H9 (cell line): Measurements from ENCODE around the gene DCAF11. TPM values are rescaled to one million over a fixed set of nuclear protein-coding genes. Genes with fewer than 3 reads are reported as not detected.
A peak's percentile ranks its signal among the peaks of the same experiment; 100 is the strongest.

Experiments used
- DNase-seq: peaks from one replicate; pipeline ENCODE4 v3.0.0-alpha.2; 2017
- H2AFZ ChIP-seq: one replicate; pipeline ENCODE4 v1.6.1; 2013; ENCODE audit warnings: mild to moderate bottlenecking, low read length, control low read depth, moderate library complexity
- H2AK5ac ChIP-seq: 2 replicates; pipeline ENCODE4 v1.6.1; 2013; ENCODE audit warnings: low read length, control low read depth, mixed read lengths; ENCODE audit not compliant: insufficient read length
- H2BK120ac ChIP-seq: one replicate; pipeline ENCODE4 v1.6.1; 2013; ENCODE audit warnings: low read depth, mild to moderate bottlenecking, low read length, control low read depth, inconsistent platforms; ENCODE audit not compliant: poor library complexity, severe bottlenecking
- H2BK12ac ChIP-seq: 2 replicates; pipeline ENCODE4 v1.6.1; 2013; ENCODE audit warnings: low read length, control low read depth, mixed read lengths, low read depth; ENCODE audit not compliant: insufficient read length
- H2BK15ac ChIP-seq: 2 replicates; pipeline ENCODE4 v1.6.1; 2013; ENCODE audit warnings: low read depth, low read length, control low read depth
- H2BK20ac ChIP-seq: one replicate; pipeline ENCODE4 v1.6.1; 2013; ENCODE audit warnings: low read depth, mild to moderate bottlenecking, low read length, control low read depth, inconsistent platforms; ENCODE audit not compliant: poor library complexity, severe bottlenecking
- H2BK5ac ChIP-seq: 2 replicates; pipeline ENCODE4 v1.6.1; 2013; ENCODE audit warnings: low read length, control low read depth, mixed read lengths; ENCODE audit not compliant: insufficient read length
- H3K14ac ChIP-seq: 2 replicates; pipeline ENCODE4 v1.6.1; 2013; ENCODE audit warnings: low read length, control low read depth; ENCODE audit not compliant: insufficient read depth
- H3K18ac ChIP-seq: 2 replicates; pipeline ENCODE4 v1.6.1; 2013; ENCODE audit warnings: low read depth, mild to moderate bottlenecking, mixed read lengths, low read length, control low read depth; ENCODE audit not compliant: insufficient read length
- H3K23ac ChIP-seq: 2 replicates; pipeline ENCODE4 v1.6.1; 2013; ENCODE audit warnings: low read length, control low read depth, mixed read lengths, low read depth; ENCODE audit not compliant: insufficient read length
- H3K23me2 ChIP-seq: 2 replicates; pipeline ENCODE4 v1.6.1; 2013; ENCODE audit warnings: low read depth, mild to moderate bottlenecking, mixed read lengths, low read length, control low read depth; ENCODE audit not compliant: insufficient read length, poor library complexity, severe bottlenecking
- H3K27ac ChIP-seq: 2 replicates; pipeline ENCODE4 v1.5.1; 2013; ENCODE audit warnings: low read length, control low read depth, mixed read lengths, low read depth; ENCODE audit not compliant: insufficient read length
- H3K27me3 ChIP-seq: 2 replicates; pipeline ENCODE4 v1.6.1; 2013; ENCODE audit warnings: low read length, control low read depth, inconsistent platforms; ENCODE audit not compliant: insufficient read depth
- H3K4ac ChIP-seq: 2 replicates; pipeline ENCODE4 v1.6.1; 2013; ENCODE audit warnings: low read depth, mild to moderate bottlenecking, control low read depth, inconsistent platforms, low read length, moderate library complexity
- H3K4me1 ChIP-seq: 2 replicates; pipeline ENCODE4 v1.6.1; 2013; ENCODE audit warnings: low read length, control low read depth, inconsistent platforms; ENCODE audit not compliant: insufficient read depth
- H3K4me2 ChIP-seq: 2 replicates; pipeline ENCODE4 v1.6.1; 2013; ENCODE audit warnings: low read length, control low read depth, mixed read lengths; ENCODE audit not compliant: insufficient read length, insufficient read depth
- H3K56ac ChIP-seq: 2 replicates; pipeline ENCODE4 v1.6.1; 2013; ENCODE audit warnings: low read depth, mild to moderate bottlenecking, mixed read lengths, low read length, control low read depth; ENCODE audit not compliant: insufficient read length
- H3K79me1 ChIP-seq: 2 replicates; pipeline ENCODE4 v1.6.1; 2013; ENCODE audit warnings: low read depth, mild to moderate bottlenecking, moderate library complexity, low read length, control low read depth, inconsistent platforms; ENCODE audit not compliant: insufficient read depth, poor library complexity, severe bottlenecking
- H3K79me2 ChIP-seq: 2 replicates; pipeline ENCODE4 v1.6.1; 2013; ENCODE audit warnings: low read length, control low read depth, inconsistent platforms; ENCODE audit not compliant: insufficient read depth
- H3K9ac ChIP-seq: 2 replicates; pipeline ENCODE4 v1.6.1; 2013; ENCODE audit warnings: low read length, control low read depth, mixed read lengths; ENCODE audit not compliant: insufficient read length; ENCODE audit errors: extremely low read depth
- H3K9me3 ChIP-seq: one replicate; pipeline ENCODE4 v1.6.1; 2013; ENCODE audit warnings: low read depth, low read length, inconsistent platforms; ENCODE audit not compliant: control insufficient read depth
- H3T11ph ChIP-seq: one replicate; pipeline ENCODE4 v1.6.1; 2013; ENCODE audit warnings: mild to moderate bottlenecking, low read length, control low read depth, inconsistent platforms
- H4K20me1 ChIP-seq: one replicate; pipeline ENCODE4 v1.6.1; 2013; ENCODE audit not compliant: control insufficient read depth, insufficient read length, insufficient read depth
- H4K5ac ChIP-seq: 2 replicates; pipeline ENCODE4 v1.6.1; 2013; ENCODE audit warnings: low read depth, mild to moderate bottlenecking, mixed read lengths, low read length, control low read depth; ENCODE audit not compliant: insufficient read length
- H4K8ac ChIP-seq: replicated peaks from 2 replicates; pipeline ENCODE4 v1.6.1; 2013; ENCODE audit warnings: low read length, control low read depth, mixed read lengths, low read depth; ENCODE audit not compliant: insufficient read length
- H4K91ac ChIP-seq: 2 replicates; pipeline ENCODE4 v1.6.1; 2013; ENCODE audit warnings: low read depth, mild to moderate bottlenecking, moderate library complexity, mixed read lengths, low read length, control low read depth; ENCODE audit not compliant: insufficient read length
- H3K27ac Mint-ChIP-seq, 3 experiments: 2 replicates in 2 of 3; 3 replicates in 1 of 3; pipeline ENCODE4 v1.8.0; 2020 to 2021; ENCODE audit warnings: mixed read lengths in 3 of 3, mild to moderate bottlenecking in 1 of 3, moderate library complexity in 1 of 3
- H3K27me3 Mint-ChIP-seq: 2 replicates; pipeline ENCODE4 v1.8.0; 2021; ENCODE audit warnings: low read depth, mild to moderate bottlenecking, moderate library complexity, mixed read lengths
- H3K36me3 Mint-ChIP-seq, 3 experiments: 2 replicates in 2 of 3; 3 replicates in 1 of 3; pipeline ENCODE4 v1.8.0; 2020 to 2021; ENCODE audit warnings: low read depth in 3 of 3, mixed read lengths in 3 of 3; ENCODE audit not compliant: insufficient read depth in 1 of 3
- H3K4me1 Mint-ChIP-seq, 2 experiments: 2 replicates each; pipeline ENCODE4 v1.8.0; 2020; ENCODE audit warnings: mixed read lengths in 2 of 2
- H3K4me3 Mint-ChIP-seq, 2 experiments: 2 replicates in 1 of 2; 3 replicates in 1 of 2; pipeline ENCODE4 v1.8.0; 2020 to 2021; ENCODE audit warnings: mild to moderate bottlenecking in 2 of 2, mixed read lengths in 2 of 2, moderate library complexity in 1 of 2
- H3K9me3 Mint-ChIP-seq, 2 experiments: 2 replicates in 1 of 2; 3 replicates in 1 of 2; pipeline ENCODE4 v1.8.0; 2020; ENCODE audit warnings: mild to moderate bottlenecking in 2 of 2, mixed read lengths in 2 of 2, moderate library complexity in 1 of 2
- WGBS: extraction: QIAGEN DNeasy Blood & Tissue Kit; methylation state at CpG from one replicate; pipeline ENCODE4 v1.1.7; 2013; ENCODE audit warnings: missing lambda C conversion rate, low lambda C conversion rate, mixed read lengths; ENCODE audit not compliant: insufficient read length; ENCODE audit errors: extremely low coverage; 5-methylcytosine and 5-hydroxymethylcytosine counted together
- total RNA-seq: library from RNA; stranded (reverse); gene quantifications from 2 replicates; pipeline ENCODE4 v1.2.1, GENCODE V29; 2021
- TF ChIP-seq, protein P1 (sequence below): fragments of 200-600 bp; sonication (generic); conservative IDR thresholded peaks from 3 replicates; pipeline ENCODE4 v1.8.0; 2021; ENCODE audit warnings: antibody characterized with exemption, mild to moderate bottlenecking

The DCAF11 gene
- total RNA-seq, 1 experiment from 2014 or later = 73.4 TPM

GRCh38 chr14:24096545-24097181, 17.9 kb upstream of the DCAF11 start:
- Histone ChIP-seq H3K4ac (no peak overlapping the region), H2BK120ac (no peak overlapping the region), H4K5ac (no peak overlapping the region), H3K9me3 (no peaks in the 10 kb centered on the region), H2BK20ac (no peak overlapping the region), H3K27me3 (no peaks in the 10 kb centered on the region), H2AK5ac (no peak overlapping the region), H2BK12ac (peak overlapping the region; percentile 42), H4K91ac (no peak overlapping the region), H3K14ac (no peak overlapping the region), H2BK5ac (no peak overlapping the region), H4K8ac (no peak overlapping the region), H3K56ac (no peak overlapping the region), H2BK15ac (no peak overlapping the region), H3K23ac (peak overlapping the region; percentile 72), H3K79me1 (no peaks in the 10 kb centered on the region), H4K20me1 (no peaks in the 10 kb centered on the region), H3K79me2 (no peaks in the 10 kb centered on the region; the same call in 1 of the 2 replicates), H3K18ac (no peak overlapping the region), H3K23me2 (peaks cover 6% of the 10 kb centered on the region), H3K4me2 (no peak overlapping the region), H3K4me1 (no peaks in the 10 kb centered on the region; the same call in 1 of the 2 replicates), H3K9ac (no peak overlapping the region), H3T11ph (no peak overlapping the region), H2AFZ (no peak overlapping the region), H3K27ac (no peak overlapping the region)
- Mint-ChIP-seq H3K36me3 (peaks cover 42 to 58% (median 47%) of the 10 kb centered on the region in 3 experiments), H3K27ac (peak overlapping the region in 1 of 3 experiments; percentile 78; a peak in 1 of 7 replicates), H3K4me3 (peak overlapping the region in 1 of 2 experiments; percentile 45; a peak in 2 of 5 replicates), H3K27me3 (peaks cover 4% of the 10 kb centered on the region), H3K9me3 (peaks cover 0 to 2% of the 10 kb centered on the region in 2 experiments; a peak in 3 of 5 replicates), H3K4me1 (peaks cover 19 to 29% of the 10 kb centered on the region in 2 experiments)
- DNase-seq = no peak
- TF ChIP-seq, protein P1, sequence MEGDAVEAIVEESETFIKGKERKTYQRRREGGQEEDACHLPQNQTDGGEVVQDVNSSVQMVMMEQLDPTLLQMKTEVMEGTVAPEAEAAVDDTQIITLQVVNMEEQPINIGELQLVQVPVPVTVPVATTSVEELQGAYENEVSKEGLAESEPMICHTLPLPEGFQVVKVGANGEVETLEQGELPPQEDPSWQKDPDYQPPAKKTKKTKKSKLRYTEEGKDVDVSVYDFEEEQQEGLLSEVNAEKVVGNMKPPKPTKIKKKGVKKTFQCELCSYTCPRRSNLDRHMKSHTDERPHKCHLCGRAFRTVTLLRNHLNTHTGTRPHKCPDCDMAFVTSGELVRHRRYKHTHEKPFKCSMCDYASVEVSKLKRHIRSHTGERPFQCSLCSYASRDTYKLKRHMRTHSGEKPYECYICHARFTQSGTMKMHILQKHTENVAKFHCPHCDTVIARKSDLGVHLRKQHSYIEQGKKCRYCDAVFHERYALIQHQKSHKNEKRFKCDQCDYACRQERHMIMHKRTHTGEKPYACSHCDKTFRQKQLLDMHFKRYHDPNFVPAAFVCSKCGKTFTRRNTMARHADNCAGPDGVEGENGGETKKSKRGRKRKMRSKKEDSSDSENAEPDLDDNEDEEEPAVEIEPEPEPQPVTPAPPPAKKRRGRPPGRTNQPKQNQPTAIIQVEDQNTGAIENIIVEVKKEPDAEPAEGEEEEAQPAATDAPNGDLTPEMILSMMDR = no peak
- WGBS = no CpG with 5 or more reads among the region's 8 CpGs
